Esophagus (tissue), 2 donors: ENCODE data around the gene LMTK3. TPM values are rescaled to one million over a fixed set of nuclear protein-coding genes. Genes with fewer than 3 reads are reported as not detected.

Experiments
- H3K27ac ChIP-seq, 2 donors: one replicate each; pipeline ENCODE4 v1.5.1; 2013; ENCODE audit warnings: low read depth in 2 of 2, mild to moderate bottlenecking in 2 of 2, inconsistent platforms in 1 of 2, low read length in 1 of 2, moderate library complexity in 1 of 2
- H3K27me3 ChIP-seq, 2 donors: one replicate each; pipeline ENCODE4 v1.6.1; 2013; ENCODE audit warnings: low read length in 2 of 2, control low read depth in 1 of 2, mild to moderate bottlenecking in 1 of 2; ENCODE audit not compliant: insufficient read depth in 2 of 2, control insufficient read depth in 1 of 2
- H3K36me3 ChIP-seq, 2 donors: one replicate each; pipeline ENCODE4 v1.6.1; 2013; ENCODE audit warnings: low read length in 1 of 2; ENCODE audit not compliant: control insufficient read depth in 2 of 2, insufficient read depth in 2 of 2
- H3K4me1 ChIP-seq, 2 donors: one replicate each; pipeline ENCODE4 v1.6.1; 2013; ENCODE audit warnings: low read length in 1 of 2; ENCODE audit not compliant: control insufficient read depth in 2 of 2, insufficient read depth in 2 of 2
- H3K4me3 ChIP-seq, 2 donors: one replicate each; pipeline ENCODE4 v1.5.1; 2013; ENCODE audit warnings: low read length in 2 of 2, mild to moderate bottlenecking in 2 of 2, low read depth in 1 of 2, moderate library complexity in 1 of 2
- H3K9me3 ChIP-seq, 2 donors: one replicate each; pipeline ENCODE4 v1.6.1; 2013; ENCODE audit warnings: mild to moderate bottlenecking in 2 of 2, low read depth in 1 of 2, low read length in 1 of 2, moderate library complexity in 1 of 2; ENCODE audit not compliant: control insufficient read depth in 2 of 2, insufficient read depth in 1 of 2
- whole genome bisulfite sequencing, 2 donors: extraction: QIAGEN DNeasy Blood & Tissue Kit; methylation state at CpG; one replicate each; pipeline ENCODE4 v1.1.7; 2013; 5-methylcytosine and 5-hydroxymethylcytosine counted together
- polyA plus RNA-seq, 2 donors: library from polyadenylated mRNA; stranded (reverse); fragments of 200-250 nt; gene quantifications; one replicate each; pipeline ENCODE4 v1.2.3, GENCODE V29; 2013
- donor health status: healthy with polysubstance abuse.
- donor health status: Bipolar disorder and iron deficiency.

LMTK3 gene
- polyA plus RNA-seq, 2 donors = 2.9 to 7.5 TPM

DNA sequence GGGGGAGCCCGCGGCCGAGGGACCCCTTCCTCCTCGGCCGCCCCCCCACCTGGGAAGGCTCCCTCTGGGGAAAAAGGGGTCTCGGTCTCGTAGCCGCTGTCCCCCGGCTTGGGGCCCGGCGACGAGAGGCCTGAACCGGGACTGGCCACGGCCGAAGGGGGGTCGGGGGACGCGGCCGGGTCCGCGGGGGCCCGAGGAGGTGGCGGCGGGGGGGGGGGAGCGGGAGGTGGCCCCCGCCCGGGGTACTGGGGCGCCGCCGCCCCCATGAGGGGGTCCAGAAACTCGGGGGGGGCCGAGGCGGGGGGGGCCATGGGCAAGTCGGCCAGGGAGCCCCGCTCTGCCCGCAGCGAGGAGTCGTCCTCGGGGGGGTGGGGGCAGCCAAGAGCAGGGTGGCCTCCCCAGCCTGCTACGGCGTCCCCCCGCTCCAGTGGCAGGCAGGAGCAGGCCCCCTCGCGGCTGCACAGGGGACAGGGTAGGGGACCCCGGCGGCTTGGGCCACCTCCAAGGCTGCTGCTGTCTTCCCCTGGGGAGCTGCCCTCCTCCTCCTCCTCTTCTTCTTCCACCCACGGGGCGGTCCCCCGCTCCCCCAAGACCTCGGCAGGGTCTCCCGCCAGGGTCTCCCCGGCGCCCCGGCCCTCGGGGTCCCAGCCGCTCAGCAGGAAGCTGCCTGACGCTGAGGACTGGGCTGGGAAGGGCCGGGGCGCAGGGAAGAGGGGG is 12.9 kb downstream of the LMTK3 start:
- no peak overlapping the region for H3K4me3 ChIP-seq
- H3K27ac ChIP-seq = no peak overlapping the region
- H3K4me1 ChIP-seq = peaks cover 3 to 18% of the 10 kb centered on the region in 2 donors
- H3K36me3 ChIP-seq = no peaks in the 10 kb centered on the region
- 46 to 53% methylated on average over 33 to 59 of the region's 59 CpGs for WGBS, 2 donors
- peaks cover 0 to 5% of the 10 kb centered on the region in 2 donors for H3K27me3 ChIP-seq
- no peaks in the 10 kb centered on the region for H3K9me3 ChIP-seq

DNA sequence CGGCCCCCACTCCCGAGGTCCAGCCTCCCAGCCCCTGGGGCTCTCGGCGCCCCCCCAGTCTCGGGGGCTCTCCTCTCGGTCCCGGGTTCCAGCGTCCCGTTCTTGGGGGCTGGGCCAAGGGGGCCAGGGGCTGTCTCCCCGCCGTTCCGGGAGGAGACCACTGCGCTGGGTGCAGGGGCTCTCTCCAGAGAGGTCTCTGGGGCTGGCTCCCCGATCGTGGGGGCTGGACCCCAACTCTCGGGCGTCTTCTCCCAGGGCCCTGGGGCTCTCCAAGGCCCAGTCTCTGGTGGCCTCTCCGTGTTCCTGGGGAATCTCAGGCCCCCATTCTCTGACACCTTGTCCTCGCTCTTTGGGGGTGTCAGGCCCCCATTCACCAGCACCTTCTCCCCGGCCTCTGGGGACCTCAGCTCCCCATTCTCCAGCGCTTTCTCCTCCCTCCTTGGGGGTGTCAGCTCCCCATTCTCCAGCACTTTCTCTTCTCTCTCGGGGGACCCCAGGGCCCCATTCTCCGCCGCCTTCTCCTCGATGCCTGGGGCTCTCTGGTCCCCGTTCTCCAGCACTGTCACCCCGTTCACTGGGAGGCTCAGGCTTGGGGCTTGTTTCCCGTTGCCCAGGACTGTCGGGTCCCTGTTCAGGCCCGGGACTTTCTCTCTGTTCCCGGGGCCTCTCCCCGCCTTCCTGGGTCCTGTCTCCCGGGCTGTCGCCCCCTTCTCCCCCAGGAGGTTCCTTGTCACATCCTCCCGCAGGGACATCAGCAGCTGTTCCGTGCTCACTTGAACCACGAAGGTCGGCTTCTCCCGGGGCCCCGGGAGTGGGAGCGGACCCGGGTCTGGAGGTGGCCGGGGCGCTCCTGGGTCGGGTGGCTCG is 13.7 kb downstream of the LMTK3 start:
- H3K36me3 ChIP-seq = no peaks in the 10 kb centered on the region
- H3K4me3 ChIP-seq = no peak overlapping the region
- H3K4me1 ChIP-seq = peaks cover 3 to 18% of the 10 kb centered on the region in 2 donors
- WGBS, 2 donors = 63 to 74% methylated on average over 46 of the region's 46 CpGs
- no peaks in the 10 kb centered on the region for H3K9me3 ChIP-seq
- H3K27me3 ChIP-seq = peaks cover 0 to 5% of the 10 kb centered on the region in 2 donors
- no peak overlapping the region for H3K27ac ChIP-seq

DNA sequence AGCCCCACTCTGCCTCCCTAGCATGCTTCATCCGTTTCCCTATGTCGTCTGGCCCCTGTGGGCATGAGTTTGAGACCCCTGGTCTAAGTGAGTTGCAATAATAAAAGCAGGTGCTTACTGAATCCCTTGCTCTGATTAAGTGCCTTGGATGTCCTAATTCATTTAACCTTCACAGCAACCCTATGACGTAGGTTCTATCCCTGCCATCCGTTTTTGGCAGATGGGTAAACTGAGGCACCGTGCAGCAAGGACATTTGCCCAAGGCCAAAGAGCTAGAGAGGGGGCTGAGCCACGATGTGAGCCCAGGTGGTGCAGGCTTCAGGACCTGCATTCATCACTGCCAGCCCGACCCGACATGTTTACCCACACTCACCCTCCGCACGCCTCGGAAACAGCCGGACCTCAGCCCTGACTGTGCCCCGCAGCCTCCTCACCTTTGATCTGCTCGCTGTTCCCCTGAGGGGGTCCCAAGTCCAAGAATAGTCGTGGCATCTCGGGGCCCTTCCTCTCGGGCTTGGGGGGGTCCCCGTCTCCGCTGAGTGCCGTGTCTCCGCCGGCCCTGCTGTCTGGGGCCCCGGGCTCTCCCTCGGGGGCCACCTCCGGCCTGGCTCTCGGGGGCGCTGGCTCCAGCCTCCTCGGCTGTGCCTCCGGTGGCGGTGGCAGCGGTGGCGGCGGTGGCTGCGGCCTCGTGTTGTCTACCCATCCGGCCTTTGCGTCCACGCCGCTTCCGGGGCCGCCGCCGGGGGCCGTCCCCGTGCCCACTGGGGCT is 14.5 kb downstream of the LMTK3 start:
- Histone ChIP-seq H3K27ac (no peak overlapping the region), H3K27me3 (peaks cover 0 to 5% of the 10 kb centered on the region in 2 donors), H3K4me1 (peaks cover 3 to 12% of the 10 kb centered on the region in 2 donors), H3K4me3 (no peak overlapping the region), H3K36me3 (no peaks in the 10 kb centered on the region), H3K9me3 (no peaks in the 10 kb centered on the region)
- 51 to 59% methylated on average over 34 to 45 of the region's 45 CpGs for WGBS, 2 donors

DNA sequence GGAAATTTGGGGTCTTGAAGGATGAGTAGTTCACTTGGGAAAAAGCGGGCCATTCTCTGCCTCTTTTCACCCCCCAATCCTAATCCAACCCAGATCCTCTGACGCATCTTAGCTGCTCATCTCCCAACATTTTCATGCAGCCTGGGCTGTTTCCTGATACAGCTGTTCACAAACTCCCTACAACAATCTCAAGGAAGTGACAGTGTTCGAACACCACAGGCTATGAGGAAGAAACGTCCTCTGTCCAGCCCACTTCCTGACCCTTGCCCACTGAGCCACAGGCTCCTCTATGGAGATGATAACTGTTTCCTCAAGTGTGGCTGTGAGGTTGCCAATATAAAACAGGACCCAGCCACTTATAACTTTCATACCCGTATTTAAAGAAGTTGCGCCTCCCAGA is 16.2 kb downstream of the LMTK3 start:
- Histone ChIP-seq H3K9me3 (no peaks in the 10 kb centered on the region), H3K4me1 (peaks cover 3 to 13% of the 10 kb centered on the region in 2 donors), H3K4me3 (no peak overlapping the region), H3K27ac (peak overlapping the region in 1 of 2 donors; percentile 57), H3K27me3 (peaks cover 0 to 5% of the 10 kb centered on the region in 2 donors), H3K36me3 (no peaks in the 10 kb centered on the region)
- 61 to 73% methylated on average over 6 of the region's 6 CpGs for WGBS, 2 donors

DNA sequence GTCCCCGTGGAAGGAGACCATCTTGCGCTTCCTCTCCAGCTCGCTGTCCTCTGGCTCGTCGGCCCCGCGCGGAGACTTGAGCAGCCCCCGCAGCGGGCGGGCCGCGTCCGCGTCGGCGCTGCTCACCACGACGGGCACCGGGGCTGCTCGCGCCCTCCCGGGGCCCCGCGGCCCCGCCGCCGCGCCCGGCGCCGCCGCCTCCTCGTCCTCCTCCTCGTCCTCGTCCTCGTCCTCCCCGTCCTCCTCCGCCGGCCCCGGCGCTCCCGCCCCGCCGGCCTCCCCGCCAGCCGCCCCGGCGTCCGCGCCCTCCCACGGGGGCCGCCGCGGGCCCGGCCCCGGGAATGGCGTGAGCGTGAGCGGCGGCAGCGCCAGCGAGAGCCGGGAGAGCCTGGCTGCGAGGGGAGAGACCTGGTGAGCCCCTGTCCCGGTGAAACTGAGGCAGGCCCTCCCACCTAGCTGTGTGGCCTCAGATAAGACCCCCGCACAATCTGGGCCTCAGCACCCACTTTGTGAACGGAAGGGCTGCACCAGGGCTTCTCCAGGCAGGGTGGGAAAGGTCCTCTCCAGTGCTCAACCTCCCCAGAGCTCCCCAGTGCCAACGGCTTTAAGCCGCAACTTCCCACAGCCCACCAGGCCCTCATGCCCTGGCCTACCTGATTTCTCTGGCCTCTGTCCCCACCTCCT is 17.8 kb downstream of the LMTK3 start:
- Histone ChIP-seq H3K27ac (peak overlapping the region; percentile 80 to 88), H3K27me3 (peaks cover 0 to 2% of the 10 kb centered on the region in 2 donors), H3K9me3 (no peaks in the 10 kb centered on the region), H3K4me3 (peak overlapping the region; percentile 70 to 74), H3K36me3 (no peaks in the 10 kb centered on the region), H3K4me1 (peaks cover 0 to 13% of the 10 kb centered on the region in 2 donors)
- WGBS, 2 donors = 4% methylated on average over 47 to 70 of the region's 70 CpGs

DNA sequence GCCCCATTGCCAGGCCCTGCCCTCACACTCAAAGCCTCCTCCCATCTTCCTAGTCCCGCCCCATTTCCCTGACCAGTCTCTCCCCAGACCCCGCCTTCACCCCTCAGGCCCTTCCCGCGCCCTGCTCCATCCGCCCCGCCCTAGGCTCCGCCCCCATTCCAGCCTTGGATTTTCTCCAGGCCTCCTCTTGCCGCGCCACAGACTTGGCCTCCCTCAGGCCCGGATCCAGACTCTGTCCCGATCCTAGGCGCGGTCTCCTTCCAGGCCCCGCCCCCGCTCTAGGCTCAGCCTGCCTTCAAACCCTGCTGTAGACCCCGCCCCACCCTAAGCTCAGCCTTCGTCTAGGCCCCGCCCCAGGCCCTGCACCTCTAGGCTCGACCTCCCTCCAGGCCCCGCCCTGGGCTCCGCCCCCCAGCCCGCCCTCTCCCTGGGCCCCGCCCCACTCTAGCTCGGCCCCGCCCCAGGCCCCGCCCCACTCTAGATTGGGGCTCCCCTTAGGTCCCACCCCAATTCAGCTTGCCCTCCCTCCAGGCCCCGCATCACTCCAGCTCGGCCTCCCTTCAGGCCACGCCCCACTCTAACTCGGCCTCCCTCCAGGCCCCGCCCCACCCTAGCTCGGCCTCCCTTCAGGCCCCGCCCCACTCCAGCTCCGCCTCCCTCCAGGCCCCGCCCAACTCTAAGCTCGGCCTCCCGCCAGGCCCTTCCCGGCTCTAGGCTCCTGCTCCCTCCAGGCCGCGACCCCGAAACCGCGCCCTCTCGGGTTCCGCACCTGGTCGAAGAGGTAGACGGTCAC is 18.5 kb downstream of the LMTK3 start:
- peaks cover 0 to 16% of the 10 kb centered on the region in 2 donors for H3K4me1 ChIP-seq
- no peaks in the 10 kb centered on the region for H3K9me3 ChIP-seq
- H3K4me3 ChIP-seq = peak overlapping the region; percentile 70 to 74
- WGBS, 2 donors = 2 to 3% methylated on average over 47 of the region's 47 CpGs
- H3K27me3 ChIP-seq = no peaks in the 10 kb centered on the region
- H3K27ac ChIP-seq = peak overlapping the region; percentile 80 to 88
- H3K36me3 ChIP-seq = no peaks in the 10 kb centered on the region

DNA sequence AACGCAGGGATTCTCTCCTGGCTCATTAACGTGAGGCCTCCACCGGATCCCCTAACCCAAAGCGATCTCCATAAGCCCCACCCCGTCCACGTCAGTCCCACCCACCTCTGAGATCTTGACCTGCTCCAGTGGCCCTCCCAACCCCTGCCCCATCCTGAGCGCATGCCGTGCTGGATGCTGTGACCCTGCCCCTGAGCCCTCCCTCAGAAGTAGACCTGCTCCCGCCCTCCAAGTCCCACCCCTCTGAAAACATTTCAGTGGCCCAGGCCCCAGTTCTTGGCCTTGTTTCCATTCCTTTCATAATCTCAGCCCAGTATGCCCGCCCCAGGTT is 19.9 kb downstream of the LMTK3 start:
- Histone ChIP-seq H3K9me3 (no peaks in the 10 kb centered on the region), H3K27ac (peak overlapping the region in 1 of 2 donors; percentile 15), H3K4me3 (no peak overlapping the region), H3K36me3 (no peaks in the 10 kb centered on the region), H3K4me1 (peaks cover 0 to 21% of the 10 kb centered on the region in 2 donors), H3K27me3 (no peaks in the 10 kb centered on the region)
- WGBS, 2 donors = 42 to 49% methylated on average over 10 of the region's 10 CpGs

DNA sequence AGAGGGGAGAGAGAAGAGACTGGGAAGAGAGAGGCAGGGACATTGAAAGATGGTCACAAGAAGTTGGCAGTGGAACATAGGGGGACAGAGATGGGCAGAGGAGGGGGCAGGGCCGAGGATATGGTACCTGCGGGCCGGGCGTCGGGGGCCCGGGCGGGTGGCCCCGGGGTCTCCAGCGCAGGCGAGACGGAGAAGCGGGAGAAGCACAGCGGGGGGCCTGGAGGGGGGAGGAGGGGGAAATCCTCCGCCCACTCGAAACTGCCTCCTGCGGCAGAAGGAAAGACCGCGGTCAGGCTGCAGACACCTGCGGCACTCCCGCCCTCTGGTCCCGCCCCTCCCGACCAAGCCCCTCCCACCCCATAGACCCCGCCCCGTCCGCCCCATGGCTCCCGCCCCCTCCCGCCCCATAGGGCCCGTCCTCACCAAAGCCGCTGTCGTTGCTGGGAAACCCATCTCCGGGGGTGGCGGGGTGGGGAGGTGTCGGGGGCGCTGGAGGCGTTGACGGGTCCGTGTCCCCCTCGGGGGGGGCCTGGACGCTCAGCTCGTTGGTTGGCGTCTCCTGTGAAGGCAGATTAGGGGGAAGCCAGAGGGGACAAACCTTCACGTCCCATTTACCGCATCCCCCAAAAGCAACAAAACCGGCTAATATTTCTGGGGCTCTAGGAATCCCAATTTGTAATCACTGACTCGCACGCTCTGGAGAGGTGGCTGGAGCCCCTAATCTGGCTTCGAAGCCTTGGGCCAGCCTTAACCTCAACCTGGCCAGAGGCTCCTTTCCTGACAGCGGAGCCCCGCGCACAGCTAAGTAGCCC is 20.4 kb downstream of the LMTK3 start:
- Histone ChIP-seq H3K4me1 (peaks cover 0 to 21% of the 10 kb centered on the region in 2 donors), H3K4me3 (no peak overlapping the region), H3K36me3 (no peaks in the 10 kb centered on the region), H3K27me3 (no peaks in the 10 kb centered on the region), H3K9me3 (no peaks in the 10 kb centered on the region), H3K27ac (peak overlapping the region in 1 of 2 donors; percentile 15)
- 9 to 16% methylated on average over 36 to 50 of the region's 50 CpGs for WGBS, 2 donors
